ENCODE results near the gene FAM117B.

The FAM117B gene

DNA sequence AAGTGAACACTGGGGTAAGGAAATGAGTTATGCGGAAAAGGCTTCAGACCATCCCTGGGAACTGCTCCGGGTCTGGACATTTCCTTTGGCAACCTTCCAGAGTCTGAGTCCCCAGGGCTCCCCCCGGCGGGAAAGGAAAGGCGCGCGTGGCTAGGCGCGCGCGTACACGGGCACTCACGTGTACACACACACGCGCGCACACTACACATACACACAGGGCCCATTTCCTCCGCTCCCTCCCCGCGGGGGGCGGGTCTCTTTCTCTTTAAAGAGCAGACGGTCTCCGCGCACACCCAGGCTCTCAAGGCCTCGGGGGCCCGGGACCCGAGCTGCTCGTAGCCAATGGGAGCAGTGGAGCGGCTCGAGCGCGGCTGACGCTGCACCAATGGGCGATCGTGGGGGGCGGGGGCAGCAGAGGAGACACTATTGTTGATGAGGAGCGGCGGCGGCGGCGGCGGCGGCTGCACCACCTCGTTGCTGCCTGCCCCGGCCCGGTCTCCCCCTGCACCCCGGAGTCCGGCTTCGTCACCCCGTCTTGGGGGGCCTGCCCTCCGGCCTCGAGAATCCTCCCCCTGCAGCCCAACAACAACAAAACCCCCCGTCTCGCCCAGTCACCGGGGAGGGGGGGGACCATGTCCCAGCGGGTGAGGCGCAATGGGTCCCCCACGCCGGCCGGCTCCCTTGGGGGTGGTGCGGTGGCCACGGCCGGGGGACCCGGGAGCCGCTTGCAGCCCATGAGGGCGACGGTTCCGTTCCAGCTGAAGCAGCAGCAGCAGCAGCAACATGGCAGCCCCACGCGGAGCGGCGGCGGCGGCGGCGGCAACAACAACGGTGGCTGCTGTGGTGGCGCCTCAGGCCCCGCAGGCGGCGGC, at the start of gene FAM117B:
TSS of gene FAM117B (plus strand) at position 414 of the 872 bp plus-strand sequence. CDS start at position 633, 219 bp downstream.
- DNase-seq (ENCODE audit: low read depth in 2 of 2, low spot score in 1 of 2): peak; percentile 96 to 97

DNA sequence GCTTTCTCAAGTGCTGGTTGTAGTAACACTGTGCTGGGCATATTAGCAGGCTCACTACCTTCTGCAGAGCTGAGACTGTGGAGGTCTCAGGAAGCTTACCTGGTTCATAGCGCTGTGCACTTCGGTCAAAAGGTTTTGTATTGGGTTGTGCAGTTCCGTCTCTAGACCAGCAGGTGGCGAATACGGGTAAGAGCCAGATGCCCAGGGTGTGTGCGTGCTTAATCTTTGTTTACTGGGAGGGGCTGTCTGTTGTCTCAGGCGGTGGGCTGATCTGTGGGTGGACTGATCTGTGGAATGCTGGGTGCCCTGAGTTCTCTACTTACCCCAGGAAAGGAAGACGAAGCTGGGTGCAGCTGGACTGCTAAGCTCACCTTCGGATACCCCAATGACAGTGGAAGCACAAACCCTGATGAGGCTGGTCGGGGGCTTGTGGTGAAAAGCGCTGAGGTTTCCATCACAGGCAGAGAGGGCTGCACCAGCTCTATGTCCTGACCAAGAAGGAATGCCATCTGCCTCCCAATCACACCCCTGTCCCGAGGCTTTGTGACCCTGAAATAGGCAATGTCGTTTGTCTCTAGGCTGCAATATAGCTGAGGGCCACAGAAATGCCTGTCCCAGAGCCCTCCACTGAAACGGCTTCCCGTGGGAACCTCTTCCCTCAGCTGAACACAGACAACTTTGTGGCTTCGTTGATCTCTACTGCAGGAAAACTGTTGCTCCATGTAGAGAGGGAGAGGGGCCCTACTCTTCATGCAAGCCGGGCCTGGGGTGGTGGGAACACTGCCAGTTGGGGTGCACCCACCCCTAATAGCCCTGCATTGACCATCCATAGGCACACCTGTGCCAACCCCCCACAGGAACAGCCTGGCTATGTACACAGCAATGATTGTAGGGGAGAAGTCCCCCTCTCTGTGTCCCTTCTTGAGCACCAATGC, 45.9 kb upstream of the FAM117B start:
- DNase-seq (ENCODE audit: low read depth in 2 of 2, low spot score in 1 of 2): peak; percentile 18 to 41

DNA sequence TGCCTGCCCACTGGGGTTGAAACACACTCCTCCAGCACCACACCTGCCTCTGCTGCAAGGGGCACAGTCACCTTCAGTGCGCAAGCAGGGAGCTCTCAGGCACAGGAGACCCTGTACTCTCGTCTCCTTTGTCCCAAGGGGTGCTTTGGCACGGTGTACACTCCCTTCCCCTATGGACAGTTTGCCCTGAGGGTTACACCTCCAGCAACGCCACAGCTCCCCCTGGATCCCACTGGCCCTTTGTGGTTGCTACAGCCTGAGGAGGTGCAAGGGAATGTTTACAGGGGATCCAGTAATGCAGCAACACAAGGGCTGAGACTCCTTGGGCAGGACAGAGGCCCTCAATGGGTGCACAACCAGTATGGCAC, 45.2 kb upstream of the FAM117B start:
- no peak for DNase-seq (ENCODE audit: low read depth in 2 of 2, low spot score in 1 of 2)

DNA sequence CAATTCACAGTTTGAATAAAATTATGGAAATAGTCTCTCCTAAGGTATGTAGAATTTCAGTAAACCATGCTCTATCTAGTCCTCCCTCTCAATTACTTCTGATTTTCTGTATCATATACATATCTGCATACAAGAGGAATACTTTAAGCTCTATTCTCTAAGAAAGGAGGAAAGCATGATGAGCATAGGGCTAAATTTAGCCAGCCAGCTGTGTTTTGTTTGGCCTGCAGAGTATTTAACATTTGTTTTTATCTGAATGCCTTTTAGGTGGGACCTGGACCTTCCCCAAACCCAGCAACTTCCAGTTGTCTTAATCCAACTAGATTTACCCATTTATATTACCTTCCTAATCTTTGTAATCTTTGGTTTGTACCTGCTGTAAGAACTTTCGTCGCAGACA, 42.2 kb upstream of the FAM117B start:
- no peak for DNase-seq (ENCODE audit: low read depth in 2 of 2, low spot score in 1 of 2)

DNA sequence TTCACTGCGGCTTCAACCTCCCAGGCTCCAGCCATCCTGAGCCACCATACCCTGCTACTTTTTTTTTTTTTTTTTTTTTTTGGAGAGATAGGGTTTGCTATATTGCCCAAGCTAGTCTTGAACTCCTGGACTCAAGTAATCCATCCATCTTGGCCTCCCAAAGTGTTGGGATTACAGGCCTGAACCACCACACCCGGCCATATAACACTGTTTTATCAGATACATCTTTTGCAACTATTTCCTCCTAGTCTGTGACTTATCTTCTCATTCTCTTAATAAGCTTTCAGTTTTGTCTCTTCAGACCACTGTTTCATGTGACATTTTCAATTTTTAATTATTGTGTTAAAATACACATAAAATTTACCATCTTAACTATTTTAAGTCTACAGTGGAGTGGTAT, 35.7 kb upstream of the FAM117B start:
- no peak for DNase-seq (ENCODE audit: low read depth in 2 of 2, low spot score in 1 of 2)

DNA sequence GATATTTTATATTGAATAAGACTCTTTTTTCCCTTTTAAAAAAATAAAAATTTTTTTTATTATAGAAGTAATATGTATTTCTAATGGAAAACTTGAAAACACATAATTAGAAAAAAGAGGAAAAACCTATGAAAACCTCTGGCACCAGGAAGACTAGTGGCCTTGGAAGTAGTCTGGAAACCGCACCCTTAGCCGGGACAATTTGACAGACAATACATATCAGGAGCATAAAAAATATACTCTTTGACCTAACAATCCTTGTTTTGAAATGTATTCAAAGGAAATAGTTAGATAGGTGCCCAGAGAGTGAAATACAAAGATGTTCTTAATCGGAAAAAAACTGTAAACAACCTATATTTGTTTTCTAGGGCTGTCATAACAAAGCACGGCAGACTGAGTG, 34.9 kb upstream of the FAM117B start:
- no peak for DNase-seq (ENCODE audit: low read depth in 2 of 2, low spot score in 1 of 2)

DNA sequence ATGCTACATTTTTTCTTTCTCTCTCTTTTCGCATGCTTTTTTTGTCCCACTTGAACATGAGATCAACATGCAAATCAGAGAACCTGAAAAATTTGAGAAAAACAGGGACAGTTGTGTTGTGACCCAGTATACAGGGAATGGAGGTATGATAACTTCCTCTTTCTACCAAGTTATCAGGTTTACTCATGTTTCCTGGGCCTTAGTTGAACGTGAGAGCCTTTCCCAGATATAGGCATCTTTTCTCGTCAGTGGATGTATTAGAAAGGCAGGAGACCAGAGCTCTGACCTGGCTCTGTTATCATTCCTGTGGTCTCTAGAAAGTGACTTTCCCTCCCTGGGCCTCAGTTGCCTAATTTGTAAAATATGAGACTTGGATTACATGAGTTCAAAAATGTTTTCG, 30.1 kb upstream of the FAM117B start:
- DNase-seq (ENCODE audit: low read depth in 2 of 2, low spot score in 1 of 2): no peak

DNA sequence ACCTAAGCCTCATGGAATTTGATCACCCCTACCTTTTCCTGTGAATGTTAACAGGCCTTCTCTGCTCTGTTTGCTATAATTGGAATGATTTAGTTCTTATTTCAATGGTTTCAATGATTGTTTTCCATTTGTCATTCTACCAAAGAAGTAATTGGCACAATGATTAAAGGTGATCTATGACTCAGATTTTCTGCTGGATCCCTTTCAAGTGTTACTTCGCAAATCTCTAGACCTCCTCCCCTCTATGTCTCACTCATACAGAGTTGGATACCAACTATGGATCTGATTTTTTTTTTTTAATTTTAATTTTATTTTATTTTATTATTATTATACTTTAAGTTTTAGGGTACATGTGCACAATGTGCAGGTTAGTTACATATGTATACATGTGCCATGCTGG, 29.6 kb upstream of the FAM117B start:
- DNase-seq (ENCODE audit: low read depth in 2 of 2, low spot score in 1 of 2): no peak

DNA sequence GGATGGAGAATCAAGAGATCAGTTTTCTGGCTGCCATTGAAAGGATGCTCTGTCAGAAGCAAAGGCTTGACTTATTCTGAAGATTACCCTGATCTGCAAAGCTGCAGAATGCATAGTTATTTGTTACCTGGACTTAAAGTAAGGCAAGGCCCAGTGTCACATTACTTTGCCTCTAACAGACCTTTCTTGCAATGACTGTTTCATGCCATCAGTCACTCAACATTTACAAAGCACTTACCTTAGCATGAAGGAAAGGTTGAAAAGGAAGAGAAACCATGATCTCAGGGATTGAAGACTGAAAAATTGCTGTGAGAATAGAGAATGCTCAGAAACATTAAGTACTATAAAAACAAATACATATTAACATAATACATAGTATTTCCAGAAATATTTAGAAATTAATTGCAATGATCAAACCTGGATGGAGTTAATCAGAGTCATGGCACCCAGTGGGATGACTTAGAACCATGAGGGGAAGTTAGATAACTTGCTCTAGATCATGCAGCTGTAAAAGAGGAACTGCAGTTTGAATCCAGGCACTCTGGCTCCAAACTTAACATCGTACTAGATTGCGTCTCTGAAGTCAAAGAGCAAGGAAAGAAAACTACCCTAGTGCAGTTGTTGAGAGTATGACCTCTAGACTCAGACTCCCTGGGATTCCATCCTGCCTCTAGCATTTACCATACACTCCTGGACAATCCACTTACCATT, 26.5 kb upstream of the FAM117B start:
- DNase-seq (ENCODE audit: low read depth in 2 of 2, low spot score in 1 of 2): no peak

DNA sequence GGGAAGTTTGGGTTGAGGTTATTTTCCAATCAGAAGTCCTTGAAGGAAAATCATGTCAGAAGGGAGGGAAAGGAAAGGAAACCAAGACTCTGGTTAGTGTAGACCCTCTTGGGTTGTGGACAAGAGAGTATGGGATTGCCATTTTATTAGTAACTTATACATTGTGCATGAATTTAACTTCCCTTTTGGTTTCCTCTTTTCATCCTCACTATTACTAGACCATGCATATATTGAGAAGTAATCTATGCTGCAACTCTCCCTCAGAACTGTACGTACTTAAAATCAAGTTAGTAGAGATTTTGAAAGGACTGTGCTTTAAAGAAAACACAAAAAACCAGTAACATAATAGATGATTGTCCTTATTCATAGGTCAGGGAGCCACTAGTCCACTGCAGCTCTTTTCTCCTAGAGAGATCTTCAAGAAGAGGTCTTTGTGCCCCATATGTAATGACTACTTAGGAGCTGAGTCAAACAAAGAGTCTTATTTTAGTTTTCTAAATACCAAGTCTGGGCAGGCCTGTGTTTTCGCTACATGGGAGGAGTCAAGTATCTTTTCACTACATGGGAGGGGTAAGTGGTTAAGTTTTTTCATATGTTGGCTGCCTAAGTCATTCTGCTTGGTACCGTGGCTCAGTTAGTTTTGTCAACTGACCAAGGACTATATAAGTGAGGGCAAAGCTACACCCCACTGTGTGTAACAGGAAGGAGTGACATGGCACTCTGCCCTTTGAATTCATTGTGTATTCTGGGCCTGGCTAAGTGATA, 25.2 kb upstream of the FAM117B start:
- DNase-seq (ENCODE audit: low read depth in 2 of 2, low spot score in 1 of 2): no peak

DNA sequence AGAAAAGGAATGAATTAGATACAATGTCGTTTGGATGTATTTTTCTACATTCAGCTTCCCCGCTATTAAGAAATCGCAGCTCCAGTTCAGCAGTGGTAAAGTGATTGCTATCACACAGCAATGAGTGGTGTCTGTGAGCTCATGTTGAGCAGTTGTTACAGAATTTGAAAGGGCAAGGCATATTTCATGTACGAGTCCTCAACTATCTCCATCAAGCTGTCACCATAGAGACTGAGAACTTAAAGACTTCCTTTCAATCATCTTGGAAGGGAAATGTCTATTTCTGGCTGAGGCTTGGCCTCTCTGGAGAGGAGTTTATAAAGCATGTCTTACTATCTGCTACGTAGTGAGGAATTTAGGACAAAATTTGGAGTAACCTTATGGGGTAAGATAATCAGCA, 24.4 kb upstream of the FAM117B start:
- no peak for DNase-seq (ENCODE audit: low read depth in 2 of 2, low spot score in 1 of 2)

DNA sequence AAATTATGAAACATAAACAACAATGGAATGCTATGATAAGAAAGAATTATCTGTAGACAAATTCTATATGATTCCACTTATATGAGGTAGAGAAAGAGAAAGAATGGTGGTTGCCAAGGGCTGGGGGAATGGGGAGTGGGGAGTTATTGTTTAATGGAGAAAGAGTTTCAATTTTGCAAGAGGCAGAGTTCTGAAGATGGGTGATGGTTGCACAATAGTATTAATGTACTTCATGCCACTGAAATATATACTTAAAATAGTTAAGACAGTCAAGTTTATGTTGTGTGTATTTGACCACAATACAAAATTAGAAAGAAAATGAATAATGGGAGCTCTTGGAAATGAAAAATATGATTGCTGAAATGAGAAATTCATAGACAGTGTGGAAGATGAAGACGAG, 22.6 kb upstream of the FAM117B start:
- DNase-seq (ENCODE audit: low read depth in 2 of 2, low spot score in 1 of 2): no peak

DNA sequence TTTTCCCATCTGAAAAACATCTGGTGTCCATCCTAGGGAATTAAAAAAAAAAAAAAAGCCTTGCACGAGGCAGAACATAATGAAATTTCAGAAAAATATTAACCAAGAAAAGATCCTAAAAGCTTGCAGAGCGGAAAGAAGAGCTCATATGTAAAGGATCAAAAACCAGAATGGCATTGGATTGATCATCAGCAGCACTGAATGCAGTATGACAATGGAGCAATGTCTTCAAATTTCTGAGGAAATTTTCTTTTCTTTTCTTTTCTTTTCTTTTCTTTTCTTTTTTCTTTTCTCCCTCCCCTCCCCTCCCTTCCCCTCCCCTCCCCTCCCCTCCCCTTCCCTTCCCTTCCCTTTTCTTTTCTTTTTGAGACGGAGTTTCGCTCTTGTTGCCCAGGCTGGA, 21.3 kb upstream of the FAM117B start:
- no peak for DNase-seq (ENCODE audit: low read depth in 2 of 2, low spot score in 1 of 2)

DNA sequence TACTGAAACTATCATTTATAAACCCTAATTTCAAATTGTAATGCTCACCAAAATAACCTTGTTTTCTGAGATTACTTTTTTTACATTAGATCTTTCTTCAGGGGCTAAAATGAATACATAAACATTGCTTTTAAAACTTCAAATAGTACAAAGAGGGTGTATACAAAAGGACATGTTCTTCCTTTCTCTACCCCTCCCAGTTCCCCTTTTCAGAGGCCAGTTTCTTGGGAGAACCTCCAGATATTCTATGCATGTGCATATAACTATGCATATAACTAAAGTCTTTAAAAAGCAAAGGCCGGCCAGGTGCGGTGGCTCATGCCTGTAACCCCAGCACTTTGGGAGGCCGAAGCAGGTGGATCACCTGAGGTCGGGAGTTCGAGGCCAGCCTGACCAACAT, 10.6 kb upstream of the FAM117B start:
- no peak for DNase-seq (ENCODE audit: low read depth in 2 of 2, low spot score in 1 of 2)

DNA sequence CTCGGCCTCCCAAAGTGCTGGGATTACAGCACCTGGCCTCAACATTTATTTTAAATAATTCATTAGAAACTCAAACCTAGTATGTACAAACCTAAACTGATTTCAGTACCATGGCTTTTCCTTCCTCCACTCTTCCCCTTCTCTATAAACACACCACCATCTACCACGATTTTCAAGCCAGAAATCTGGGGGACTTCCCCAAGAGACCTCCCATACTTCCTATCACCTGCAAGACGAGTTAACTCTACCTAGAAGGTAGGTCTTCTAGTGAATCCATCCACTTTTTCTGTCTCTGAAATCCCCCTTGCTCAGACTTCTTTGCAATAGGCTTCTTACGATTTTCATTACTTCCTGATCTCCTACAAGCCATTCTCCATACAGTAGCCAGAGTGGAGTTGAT, 7.7 kb upstream of the FAM117B start:
- no peak for DNase-seq (ENCODE audit: low read depth in 2 of 2, low spot score in 1 of 2)

DNA sequence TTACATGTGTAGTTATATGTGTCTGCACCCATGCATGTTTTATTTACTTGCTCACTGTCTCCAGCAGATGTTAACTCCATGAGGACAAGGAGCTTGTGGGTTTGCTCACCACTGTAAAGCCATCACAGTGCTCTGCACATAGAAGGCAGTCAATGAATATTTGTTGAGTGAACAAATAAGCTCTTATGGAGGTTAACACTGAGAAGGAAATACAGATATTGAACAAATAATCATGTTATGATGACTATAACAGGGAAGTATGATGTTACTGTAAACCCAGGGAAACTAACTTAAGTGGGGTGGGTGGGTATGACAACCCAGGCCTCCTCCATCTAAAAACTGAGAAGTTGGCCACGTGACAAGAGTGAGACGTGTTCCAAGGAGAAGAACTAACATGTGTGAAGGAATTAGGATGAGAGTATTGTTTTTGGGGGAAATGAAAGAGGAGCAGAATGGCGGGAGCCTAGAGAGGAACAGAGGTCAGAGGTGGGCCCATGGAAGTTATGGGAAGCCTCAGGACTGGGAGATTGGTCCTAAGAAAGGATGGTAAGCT, 6.0 kb upstream of the FAM117B start:
- DNase-seq (ENCODE audit: low read depth in 2 of 2, low spot score in 1 of 2): no peak

DNA sequence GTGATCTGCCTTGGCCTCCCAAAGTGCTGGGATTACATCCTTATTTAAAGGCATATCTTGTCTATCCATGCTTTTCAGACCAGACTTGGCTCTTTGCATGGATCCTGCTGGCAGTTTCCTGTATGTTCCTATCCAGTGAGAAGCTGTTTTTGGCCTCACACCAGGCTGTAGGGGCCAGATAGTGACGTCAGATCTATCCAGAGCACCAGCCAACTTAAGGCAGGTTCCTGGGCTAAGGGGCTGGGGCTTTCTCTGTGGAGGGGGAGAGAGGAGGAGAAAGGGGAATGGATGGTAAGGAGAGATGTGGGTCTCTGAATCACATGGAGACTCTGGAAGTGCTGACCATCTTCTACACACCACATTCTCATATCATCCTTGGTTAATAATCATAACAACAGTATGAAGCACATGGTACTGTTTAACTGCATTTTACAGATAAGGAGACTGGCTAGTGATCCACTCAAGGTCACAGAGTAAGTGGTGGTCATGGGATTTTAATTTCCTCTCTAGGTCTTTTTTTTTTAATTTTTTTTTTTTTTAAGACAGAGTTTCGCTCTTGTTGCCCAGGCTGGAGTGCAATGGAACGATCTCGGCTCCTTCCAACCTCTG, 2.0 kb upstream of the FAM117B start:
- no peak for DNase-seq (ENCODE audit: low read depth in 2 of 2, low spot score in 1 of 2)

DNA sequence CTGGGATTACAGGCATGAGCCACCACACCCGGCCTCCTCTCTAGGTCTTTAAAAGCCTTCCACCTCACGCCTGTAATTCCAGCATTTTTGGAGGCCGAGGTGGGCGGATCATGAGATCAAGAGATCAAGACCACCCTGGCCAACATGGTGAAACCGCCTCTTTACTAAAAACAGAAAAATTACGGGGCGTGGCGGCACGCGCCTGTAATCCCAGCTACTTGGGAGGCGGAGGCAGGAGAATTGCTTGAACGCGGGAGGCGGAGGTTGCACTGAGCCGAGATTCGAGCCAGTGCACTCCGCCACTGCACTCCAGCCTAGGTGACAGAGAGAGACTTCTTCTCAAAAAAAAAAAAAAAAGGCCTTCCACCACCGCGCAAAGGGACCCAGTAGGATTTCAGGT, 1.3 kb upstream of the FAM117B start:
- DNase-seq (ENCODE audit: low read depth in 2 of 2, low spot score in 1 of 2): no peak

DNA sequence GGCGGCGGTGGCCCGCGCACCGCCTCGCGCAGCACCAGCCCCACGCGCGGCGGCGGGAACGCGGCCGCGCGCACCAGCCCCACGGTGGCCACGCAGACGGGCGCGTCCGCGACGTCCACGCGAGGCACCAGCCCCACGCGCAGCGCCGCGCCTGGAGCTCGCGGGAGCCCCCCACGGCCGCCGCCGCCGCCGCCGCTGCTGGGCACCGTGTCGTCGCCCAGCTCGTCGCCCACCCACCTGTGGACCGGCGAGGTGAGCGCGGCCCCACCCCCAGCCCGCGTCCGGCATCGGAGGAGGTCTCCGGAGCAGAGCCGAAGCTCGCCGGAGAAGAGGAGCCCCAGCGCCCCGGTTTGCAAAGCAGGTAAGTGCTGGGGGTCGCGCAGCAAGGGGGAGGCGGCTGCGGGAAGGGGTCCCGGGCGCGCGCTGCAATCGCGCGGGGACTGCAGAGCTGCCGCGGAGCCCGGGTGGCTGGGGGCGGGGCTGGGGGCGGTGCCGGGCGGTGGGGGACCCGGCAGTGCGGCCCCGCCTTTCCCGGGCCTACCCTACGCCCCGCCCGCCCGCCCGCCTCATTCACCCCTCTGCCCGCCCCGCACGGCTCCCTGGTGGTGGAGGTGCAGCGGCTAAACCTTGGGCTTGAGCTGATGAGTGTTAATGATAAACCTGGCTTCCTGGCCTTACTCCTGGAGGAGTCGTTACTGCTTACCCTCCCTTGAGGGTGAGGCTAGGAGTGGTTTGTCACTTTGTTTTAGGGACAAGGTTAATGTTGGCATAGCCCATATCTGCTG, 851 bp downstream of the FAM117B start:
- peak; percentile 61 to 69 for DNase-seq (ENCODE audit: low read depth in 2 of 2, low spot score in 1 of 2)

DNA sequence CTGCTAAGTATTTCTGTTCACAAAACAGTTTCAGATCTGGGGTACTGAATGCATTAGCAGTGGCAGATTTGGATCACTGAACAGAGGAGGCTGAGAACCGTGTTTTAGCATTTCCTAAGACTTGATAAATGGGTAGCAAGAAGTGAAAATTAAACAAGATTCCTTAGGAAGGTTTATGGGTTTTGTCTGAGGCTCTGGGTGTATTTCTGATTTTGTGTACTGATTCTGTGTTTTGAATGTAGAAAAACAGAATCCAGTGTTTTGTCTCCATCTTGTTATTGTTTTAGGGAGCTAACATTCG, 1.4 kb downstream of the FAM117B start:
- no peak for DNase-seq (ENCODE audit: low read depth in 2 of 2, low spot score in 1 of 2)

All from stimulated activated CD8-positive, alpha-beta memory T cell treated with anti-CD3 and anti-CD28 coated beads, Interleukin-4, amount 100 ng/mL, for 1 hour (primary cell).